IPS-11a (cell line): Measurements from ENCODE around the gene ELMO3.

Experiments used
- H3K4me3 ChIP-seq: one replicate; pipeline ENCODE4 v1.5.1; 2013; ENCODE audit warnings: low read depth, low read length, control low read depth

The ELMO3 gene

GRCh38 chr16:67163999-67164558 lies 34.9 kb upstream of the ELMO3 start:
- H3K4me3 ChIP-seq, result no peak overlapping the region

GRCh38 chr16:67164599-67165061 lies 34.3 kb upstream of the ELMO3 start, which contains the start of gene HSF4:
Gene HSF4 (plus strand): TSS chr16:67164745. CDS start chr16:67164812, 67 bp downstream.
- H3K4me3 ChIP-seq, result no peak within 1 kb of the TSS

- H3K4me3 ChIP-seq, result no peak overlapping the region
Measured at GRCh38 chr16:67165121-67166078, 33.5 kb upstream of the ELMO3 start.

GRCh38 chr16:67166110-67166547 lies 32.8 kb upstream of the ELMO3 start:
- H3K4me3 ChIP-seq, result no peak overlapping the region

- H3K4me3 ChIP-seq, result no peak overlapping the region
Measured at GRCh38 chr16:67166598-67167168, 32.2 kb upstream of the ELMO3 start.

GRCh38 chr16:67167588-67167987 lies 31.3 kb upstream of the ELMO3 start:
- H3K4me3 ChIP-seq, result no peak overlapping the region

GRCh38 chr16:67169011-67169451 lies 29.9 kb upstream of the ELMO3 start:
- H3K4me3 ChIP-seq, result no peak overlapping the region

GRCh38 chr16:67169642-67170167 lies 29.2 kb upstream of the ELMO3 start:
- peak overlapping the region; percentile 35 for H3K4me3 ChIP-seq

- peak within 1 kb of the TSS; percentile 35 for H3K4me3 ChIP-seq
Measured at GRCh38 chr16:67170168-67170948, 28.6 kb upstream of the ELMO3 start, which contains the start of gene NOL3. Gene NOL3 (plus strand): TSS chr16:67170538.

GRCh38 chr16:67170949-67171649 lies 27.8 kb upstream of the ELMO3 start:
- peak overlapping the region; percentile 35 for H3K4me3 ChIP-seq

- no peak overlapping the region for H3K4me3 ChIP-seq
Measured at GRCh38 chr16:67173323-67173722, 25.6 kb upstream of the ELMO3 start.

- peak overlapping the region; percentile 35 for H3K4me3 ChIP-seq
Measured at GRCh38 chr16:67173808-67174705, 24.9 kb upstream of the ELMO3 start.

GRCh38 chr16:67174706-67175231 lies 24.2 kb upstream of the ELMO3 start:
- no peak overlapping the region for H3K4me3 ChIP-seq

GRCh38 chr16:67176662-67177061 lies 22.3 kb upstream of the ELMO3 start:
- H3K4me3 ChIP-seq, result no peak overlapping the region

- H3K4me3 ChIP-seq, result peak overlapping the region; percentile 63
Measured at GRCh38 chr16:67177743-67178699, 20.9 kb upstream of the ELMO3 start.

GRCh38 chr16:67179421-67180080 lies 19.4 kb upstream of the ELMO3 start:
- H3K4me3 ChIP-seq, result no peak overlapping the region

- H3K4me3 ChIP-seq, result no peak overlapping the region
Measured at GRCh38 chr16:67180166-67180565, 18.8 kb upstream of the ELMO3 start.
